ENCODE results near the gene DGKK.
"Not testable (repeated sequence)": the region's sequence is repeated elsewhere in the genome, so short reads cannot be mapped to it uniquely, and the experiment has no call there.

The DGKK gene

GRCh38 chrX:50430917-50431575 lies 39.6 kb downstream of the DGKK start:
- DNase-seq: no peak

GRCh38 chrX:50428174-50428573 lies 42.5 kb downstream of the DGKK start:
- DNase-seq: no peak

- no peak for DNase-seq
Measured at GRCh38 chrX:50407976-50408375, 62.6 kb downstream of the DGKK start.

- no peak for DNase-seq
Measured at GRCh38 chrX:50403903-50404302, 66.7 kb downstream of the DGKK start.

- no peak for DNase-seq
Measured at GRCh38 chrX:50402886-50403285, 67.7 kb downstream of the DGKK start.

GRCh38 chrX:50393902-50394301 lies 76.7 kb downstream of the DGKK start:
- DNase-seq: no peak

- no peak for DNase-seq
Measured at GRCh38 chrX:50386520-50386919, 84.1 kb downstream of the DGKK start.

- no peak for DNase-seq
Measured at GRCh38 chrX:50381729-50382415, 88.8 kb downstream of the DGKK start.

- DNase-seq: no peak
Measured at GRCh38 chrX:50375481-50376267, 95.0 kb downstream of the DGKK start.

- no peak for DNase-seq
Measured at GRCh38 chrX:50372966-50373365, 97.7 kb downstream of the DGKK start.

- DNase-seq: no peak
Measured at GRCh38 chrX:50343917-50344316, 126.7 kb downstream of the DGKK start.

- DNase-seq: no peak
Measured at GRCh38 chrX:50333308-50333707, 137.3 kb downstream of the DGKK start.

- DNase-seq: not testable (repeated sequence)
Measured at GRCh38 chrX:50332668-50333067, 138.0 kb downstream of the DGKK start.

- peak; percentile 32 for DNase-seq
Measured at GRCh38 chrX:50327235-50327634, 143.4 kb downstream of the DGKK start.

Data from NCI-H510A treated with DMSO at 0.1 percent for 48 hours (cell line).